ENCODE results near the gene RPL14. TPM values are rescaled to one million over a fixed set of nuclear protein-coding genes. Genes with fewer than 3 reads are reported as not detected.

RPL14 gene
- total RNA-seq, 1 donor from 2014 or later = 1,360 TPM

GRCh38 chr3:40463579-40463978 lies 6.4 kb downstream of the RPL14 start:
- ATAC-seq (no peak), DNase-seq (no peak)
- H3K9me3 ChIP-seq = no peaks in the 10 kb centered on the region
- H3K36me3 ChIP-seq = peaks cover 80% of the 10 kb centered on the region
- H3K4me1 ChIP-seq = peaks cover 25% of the 10 kb centered on the region
- no peaks in the 10 kb centered on the region for H3K27me3 ChIP-seq (ENCODE audit: low read depth)
- no peak overlapping the region for H3K27ac ChIP-seq
- no peak for TF ChIP-seq CTCF (IDR thresholded peaks at IDR 0.05)
- intact Hi-C loops (cut with DNase I) = no loop called here
- H3K4me3 ChIP-seq = no peak overlapping the region

GRCh38 chr3:40464339-40465110 lies 7.4 kb downstream of the RPL14 start:
- H3K9me3 ChIP-seq = no peaks in the 10 kb centered on the region
- no peaks in the 10 kb centered on the region for H3K27me3 ChIP-seq (ENCODE audit: low read depth)
- no peak overlapping the region for H3K4me3 ChIP-seq
- DNase-seq (no peak), ATAC-seq (no peak)
- TF ChIP-seq CTCF (IDR thresholded peaks at IDR 0.05) = no peak
- intact Hi-C loops (cut with DNase I) = no loop called here
- no peak overlapping the region for H3K27ac ChIP-seq
- peaks cover 18% of the 10 kb centered on the region for H3K4me1 ChIP-seq
- H3K36me3 ChIP-seq = peaks cover 70% of the 10 kb centered on the region

GRCh38 chr3:40465111-40465407 lies 7.9 kb downstream of the RPL14 start:
- peaks cover 65% of the 10 kb centered on the region for H3K36me3 ChIP-seq
- DNase-seq = no peak
- intact Hi-C loops (cut with DNase I) = no loop called here
- no peak for ATAC-seq
- no peaks in the 10 kb centered on the region for H3K9me3 ChIP-seq
- no peak overlapping the region for H3K27ac ChIP-seq
- no peak overlapping the region for H3K4me3 ChIP-seq
- H3K4me1 ChIP-seq = peaks cover 12% of the 10 kb centered on the region
- no peaks in the 10 kb centered on the region for H3K27me3 ChIP-seq (ENCODE audit: low read depth)
- TF ChIP-seq CTCF (IDR thresholded peaks at IDR 0.05) = no peak

GRCh38 chr3:40465456-40465855 lies 8.3 kb downstream of the RPL14 start:
- Histone ChIP-seq H3K4me3 (no peak overlapping the region), H3K9me3 (no peaks in the 10 kb centered on the region), H3K27me3 (ENCODE audit: low read depth) (no peaks in the 10 kb centered on the region), H3K4me1 (peaks cover 8% of the 10 kb centered on the region), H3K36me3 (peaks cover 61% of the 10 kb centered on the region), H3K27ac (no peak overlapping the region)
- DNase-seq = no peak
- intact Hi-C loops (cut with DNase I) = no loop called here
- TF ChIP-seq CTCF (IDR thresholded peaks at IDR 0.05) = no peak
- no peak for ATAC-seq

- intact Hi-C loops (cut with DNase I) = no loop called here
- ATAC-seq = no peak
- H3K4me3 ChIP-seq = no peak overlapping the region
- peaks cover 36% of the 10 kb centered on the region for H3K36me3 ChIP-seq
- no peaks in the 10 kb centered on the region for H3K4me1 ChIP-seq
- H3K27me3 ChIP-seq (ENCODE audit: low read depth) = no peaks in the 10 kb centered on the region
- no peaks in the 10 kb centered on the region for H3K9me3 ChIP-seq
- DNase-seq = no peak
- no peak overlapping the region for H3K27ac ChIP-seq
- TF ChIP-seq CTCF (IDR thresholded peaks at IDR 0.05) = no peak
These were observed 10.9 kb downstream of the RPL14 start for GRCh38 chr3:40468018-40468417.
